Activated naive CD8-positive, alpha-beta T cell treated with anti-CD3 and anti-CD28 coated beads, Interleukin-2, amount 10 ng/mL, durations not matched to agents 7 days and 5 days (primary cell): Measurements from ENCODE around the gene FNDC10. TPM values are rescaled to one million over a fixed set of nuclear protein-coding genes. Genes with fewer than 3 reads are reported as not detected.

Experiments
- ATAC-seq: fragments of 150-1000 bp; cut with Tn5 transposase; one replicate; pipeline ENCODE4 v1.10.0; 2021; ENCODE audit warnings: low read depth, moderate library complexity
- POLR2A ChIA-PET: fragments of 350-600 bp; sonication (Branson Sonifier 250); formaldehyde crosslinking; loops from one replicate; lab custom pipeline; 2021; ENCODE audit warnings: antibody characterized with exemption; lab: Charles Lee
- DNase-seq: peaks from one replicate; pipeline ENCODE4 v3.0.0; 2021
- H3K27ac Mint-ChIP-seq: one replicate; pipeline ENCODE4 v1.8.0; 2022; ENCODE audit warnings: mild to moderate bottlenecking, mixed read lengths
- H3K27me3 Mint-ChIP-seq: one replicate; pipeline ENCODE4 v1.8.0; 2022; ENCODE audit warnings: mild to moderate bottlenecking, moderate library complexity, mixed read lengths
- H3K36me3 Mint-ChIP-seq: one replicate; pipeline ENCODE4 v1.8.0; 2021; ENCODE audit warnings: mild to moderate bottlenecking, mixed read lengths
- H3K4me1 Mint-ChIP-seq: one replicate; pipeline ENCODE4 v1.8.0; 2021; ENCODE audit warnings: mixed read lengths
- H3K4me3 Mint-ChIP-seq: one replicate; pipeline ENCODE4 v1.8.0; 2022; ENCODE audit warnings: mild to moderate bottlenecking, moderate library complexity, mixed read lengths
- H3K9me3 Mint-ChIP-seq: one replicate; pipeline ENCODE4 v1.8.0; 2021; ENCODE audit warnings: mixed read lengths
- total RNA-seq, 2 experiments: library from RNA; stranded (reverse); gene quantifications; one replicate each; pipeline ENCODE4 v1.2.3, GENCODE V29; 2021

Gene FNDC10
- total RNA-seq, 2 experiments from 2014 or later = 4.4 to 4.6 TPM

- ATAC-seq = no peak
- peak overlapping the region; percentile 32 for H3K27ac Mint-ChIP-seq
These were observed 4.6 kb upstream of the FNDC10 start for GRCh38 chr1:1604374-1605033.

GRCh38 chr1:1603671-1604373, 3.9 kb upstream of the FNDC10 start:
- peak; percentile 33 for DNase-seq
- Mint-ChIP-seq H3K27me3 (peaks cover 5% of the 10 kb centered on the region), H3K4me3 (no peak overlapping the region), H3K36me3 (no peaks in the 10 kb centered on the region), H3K27ac (no peak overlapping the region), H3K9me3 (no peaks in the 10 kb centered on the region), H3K4me1 (peaks cover 10% of the 10 kb centered on the region)
- ATAC-seq = no peak
- POLR2A ChIA-PET = interaction anchor here (0.7 to 2.6 kb wide), 3 partner anchors 11 to 538 kb away, joined by 5 to 8 read pairs (median 5); partner anchors contain the start of gene MIB2

More at GRCh38 chr1:1604374-1605033, 4.6 kb upstream of the FNDC10 start:
- Mint-ChIP-seq H3K9me3 (no peaks in the 10 kb centered on the region), H3K27me3 (peaks cover 3% of the 10 kb centered on the region), H3K4me3 (no peak overlapping the region), H3K4me1 (peaks cover 8% of the 10 kb centered on the region), H3K36me3 (no peaks in the 10 kb centered on the region)
- POLR2A ChIA-PET = interaction anchor here (0.7 to 1.1 kb wide), 2 partner anchors 10 to 539 kb away, joined by 5 to 10 read pairs; partner anchors contain the start of gene MIB2
- DNase-seq = no peak

GRCh38 chr1:1602968-1603506, 3.1 kb upstream of the FNDC10 start:
- Mint-ChIP-seq H3K4me3 (no peak overlapping the region), H3K27me3 (peaks cover 9% of the 10 kb centered on the region), H3K4me1 (peaks cover 10% of the 10 kb centered on the region), H3K36me3 (no peaks in the 10 kb centered on the region), H3K9me3 (no peaks in the 10 kb centered on the region), H3K27ac (no peak overlapping the region)
- DNase-seq (peak; percentile 34), ATAC-seq (no peak)
- POLR2A ChIA-PET = interaction anchor here (1.1 to 2.6 kb wide), 2 partner anchors 12 to 23 kb away, joined by 5 to 8 read pairs; partner anchors contain the start of gene MIB2

GRCh38 chr1:1602304-1602967, 2.5 kb upstream of the FNDC10 start:
- H3K27ac Mint-ChIP-seq = no peak overlapping the region

GRCh38 chr1:1601564-1602303, 1.8 kb upstream of the FNDC10 start:
- DNase-seq (no peak), ATAC-seq (no peak)
- H3K4me3 Mint-ChIP-seq = no peak overlapping the region
- peaks cover 9% of the 10 kb centered on the region for H3K27me3 Mint-ChIP-seq
- POLR2A ChIA-PET = interaction anchor here (2.6 kb wide), 1 partner anchor 13 kb away, joined by 8 read pairs; the partner anchor contains the start of gene MIB2
- no peaks in the 10 kb centered on the region for H3K9me3 Mint-ChIP-seq
- H3K27ac Mint-ChIP-seq = no peak overlapping the region
- H3K4me1 Mint-ChIP-seq = peaks cover 4% of the 10 kb centered on the region
- no peaks in the 10 kb centered on the region for H3K36me3 Mint-ChIP-seq

More at GRCh38 chr1:1602304-1602967, 2.5 kb upstream of the FNDC10 start:
- no peak for DNase-seq
- Mint-ChIP-seq H3K27me3 (peaks cover 9% of the 10 kb centered on the region), H3K36me3 (no peaks in the 10 kb centered on the region), H3K9me3 (no peaks in the 10 kb centered on the region), H3K4me1 (peaks cover 9% of the 10 kb centered on the region), H3K4me3 (no peak overlapping the region)
- POLR2A ChIA-PET = interaction anchor here (2.6 kb wide), 1 partner anchor 13 kb away, joined by 8 read pairs; the partner anchor contains the start of gene MIB2
- no peak for ATAC-seq

- Mint-ChIP-seq H3K27me3 (peaks cover 9% of the 10 kb centered on the region), H3K36me3 (no peaks in the 10 kb centered on the region), H3K27ac (no peak overlapping the region), H3K4me1 (peaks cover 4% of the 10 kb centered on the region), H3K4me3 (peak overlapping the region; percentile 58), H3K9me3 (no peaks in the 10 kb centered on the region)
- POLR2A ChIA-PET = interaction anchor here (2.6 kb wide), 1 partner anchor 14 kb away, joined by 8 read pairs; the partner anchor contains the start of gene MIB2
- no peak for ATAC-seq
- peak; percentile 35 for DNase-seq
These were observed 1.1 kb upstream of the FNDC10 start for GRCh38 chr1:1600861-1601563.

GRCh38 chr1:1599030-1599934, 653 bp downstream of the FNDC10 start:
- ATAC-seq (peak; percentile 55), DNase-seq (peak; percentile 71)
- Mint-ChIP-seq H3K27me3 (peaks cover 9% of the 10 kb centered on the region), H3K4me1 (peaks cover 4% of the 10 kb centered on the region), H3K36me3 (no peaks in the 10 kb centered on the region), H3K27ac (peak overlapping the region; percentile 71), H3K4me3 (peak overlapping the region; percentile 78), H3K9me3 (no peaks in the 10 kb centered on the region)
- POLR2A ChIA-PET = no interaction called here

GRCh38 chr1:1598720-1599029, 1.3 kb downstream of the FNDC10 start:
- H3K4me1 Mint-ChIP-seq = peaks cover 4% of the 10 kb centered on the region
- POLR2A ChIA-PET = interaction anchor here (1.1 to 2.1 kb wide), 2 partner anchors 15 to 17 kb away, joined by 3 to 8 read pairs; no protein-coding TSS in a partner anchor
- H3K27me3 Mint-ChIP-seq = peaks cover 9% of the 10 kb centered on the region
- H3K27ac Mint-ChIP-seq = peak overlapping the region; percentile 71
- H3K9me3 Mint-ChIP-seq = no peaks in the 10 kb centered on the region
- peak overlapping the region; percentile 78 for H3K4me3 Mint-ChIP-seq
- ATAC-seq = no peak
- peak; percentile 37 for DNase-seq
- no peaks in the 10 kb centered on the region for H3K36me3 Mint-ChIP-seq

GRCh38 chr1:1598051-1598719, 1.8 kb downstream of the FNDC10 start:
- peaks cover 9% of the 10 kb centered on the region for H3K27me3 Mint-ChIP-seq
- no peaks in the 10 kb centered on the region for H3K36me3 Mint-ChIP-seq

GRCh38 chr1:1597275-1597930, 2.5 kb downstream of the FNDC10 start:
- Mint-ChIP-seq H3K9me3 (no peaks in the 10 kb centered on the region), H3K4me3 (no peak overlapping the region), H3K4me1 (peaks cover 4% of the 10 kb centered on the region), H3K27me3 (peaks cover 9% of the 10 kb centered on the region), H3K27ac (no peak overlapping the region), H3K36me3 (no peaks in the 10 kb centered on the region)
- DNase-seq (peak; percentile 38), ATAC-seq (no peak)
- POLR2A ChIA-PET = interaction anchor here (0.6 to 2.1 kb wide), 4 partner anchors 10 to 45 kb away, joined by 3 to 8 read pairs (median 6); no protein-coding TSS in a partner anchor

More at GRCh38 chr1:1598051-1598719, 1.8 kb downstream of the FNDC10 start:
- peak; percentile 32 for DNase-seq
- POLR2A ChIA-PET = interaction anchor here (1.1 to 2.1 kb wide), 2 partner anchors 16 to 18 kb away, joined by 3 to 8 read pairs; no protein-coding TSS in a partner anchor
- H3K4me3 Mint-ChIP-seq = no peak overlapping the region
- ATAC-seq = no peak
- H3K4me1 Mint-ChIP-seq = peaks cover 4% of the 10 kb centered on the region
- no peaks in the 10 kb centered on the region for H3K9me3 Mint-ChIP-seq
- H3K27ac Mint-ChIP-seq = no peak overlapping the region
